Neural cell (in vitro differentiated cells): ENCODE data around the gene NLRP10. TPM values are rescaled to one million over a fixed set of nuclear protein-coding genes. Genes with fewer than 3 reads are reported as not detected.

Source experiments
- H2AFZ ChIP-seq: fragments of 200-600, 300-800 bp; sonication (generic), shearing (Covaris generic); 2 replicates; pipeline ENCODE4 v1.6.0; 2014; ENCODE audit warnings: low read depth, mild to moderate bottlenecking, antibody characterized with exemption, low read length, moderate library complexity
- H3F3A ChIP-seq: fragments of 200-600 bp; shearing (Covaris generic); 2 replicates; pipeline ENCODE4 v1.6.1; 2016; ENCODE audit warnings: mild to moderate bottlenecking, moderate library complexity, mixed read lengths, antibody characterized with exemption, low read length; ENCODE audit not compliant: insufficient read depth, poor library complexity, severe bottlenecking
- H3K27ac ChIP-seq: fragments of 200-600, 300-800 bp; sonication (generic), shearing (Covaris generic); 2 replicates; pipeline ENCODE4 v1.5.1; 2014; ENCODE audit warnings: mild to moderate bottlenecking, low read length, moderate library complexity
- H3K27me3 ChIP-seq: fragments of 300-800, 200-600 bp; sonication (generic), shearing (Covaris generic); 2 replicates; pipeline ENCODE4 v1.6.0; 2014; ENCODE audit warnings: mild to moderate bottlenecking, low read depth, low read length, moderate library complexity; ENCODE audit not compliant: insufficient read depth
- H3K36me3 ChIP-seq: fragments of 300-800, 200-600 bp; sonication (generic), shearing (Covaris generic); 2 replicates; pipeline ENCODE4 v1.5.1; 2014; ENCODE audit warnings: mild to moderate bottlenecking, antibody characterized with exemption, low read length, moderate library complexity; ENCODE audit not compliant: insufficient read depth
- H3K4me2 ChIP-seq: fragments of 300-800, 200-600 bp; sonication (generic), shearing (Covaris generic); 2 replicates; pipeline ENCODE4 v1.6.0; 2014; ENCODE audit warnings: mild to moderate bottlenecking, low read length
- H3K4me3 ChIP-seq: fragments of 300-800, 200-600 bp; sonication (generic), shearing (Covaris generic); 2 replicates; pipeline ENCODE4 v1.5.1; 2014; ENCODE audit warnings: mild to moderate bottlenecking, low read length, moderate library complexity
- H3K79me2 ChIP-seq: fragments of 200-600 bp; shearing (Covaris generic); replicated peaks from 2 replicates; pipeline ENCODE4 v1.6.0; 2014; ENCODE audit warnings: mild to moderate bottlenecking, low read length, moderate library complexity; ENCODE audit not compliant: insufficient read depth
- H3K9ac ChIP-seq: fragments of 300-800, 200-600 bp; sonication (generic), shearing (Covaris generic); 2 replicates; pipeline ENCODE4 v1.6.1; 2016; ENCODE audit warnings: mild to moderate bottlenecking, low read length, mixed read lengths
- H3K9me2 ChIP-seq: fragments of 200-600 bp; shearing (Covaris generic); 2 replicates; pipeline ENCODE4 v1.6.1; 2016; ENCODE audit warnings: mild to moderate bottlenecking, low read length, mixed read lengths; ENCODE audit not compliant: insufficient read depth
- H3K9me3 ChIP-seq: fragments of 200-600, 300-800 bp; sonication (generic), shearing (Covaris generic); 2 replicates; pipeline ENCODE4 v1.6.1; 2016; ENCODE audit warnings: mild to moderate bottlenecking, mixed run types, low read length, moderate library complexity, mixed read lengths
- H4K20me1 ChIP-seq: fragments of 200-600 bp; shearing (Covaris generic); 2 replicates; pipeline ENCODE4 v1.6.1; 2016; ENCODE audit warnings: mild to moderate bottlenecking, mixed run types; ENCODE audit not compliant: insufficient read depth
- EP300 ChIP-seq: fragments of 450-650 bp; conservative IDR thresholded peaks from 2 replicates; pipeline ENCODE4 v1.6.1; 2014; ENCODE audit warnings: antibody characterized with exemption, mild to moderate bottlenecking, moderate library complexity; ENCODE audit not compliant: poor library complexity, severe bottlenecking
- EZH2 ChIP-seq: fragments of 200-600, 300-800 bp; shearing (Covaris generic), sonication (generic); IDR thresholded peaks from 2 replicates; pipeline ENCODE4 v1.6.1; 2014; ENCODE audit warnings: antibody characterized with exemption, low read length, borderline replicate concordance, mild to moderate bottlenecking; ENCODE audit not compliant: insufficient read depth, poor library complexity, severe bottlenecking
- MXI1 ChIP-seq: fragments of 450-650 bp; conservative IDR thresholded peaks from 2 replicates; pipeline ENCODE4 v1.6.1; 2014; ENCODE audit warnings: antibody characterized with exemption, mild to moderate bottlenecking; ENCODE audit not compliant: poor library complexity, severe bottlenecking
- POLR2AphosphoS5 ChIP-seq: IDR thresholded peaks from 2 replicates; pipeline ENCODE4 v1.6.1; 2012
- RAD21 ChIP-seq: fragments of 450-650 bp; conservative IDR thresholded peaks from 2 replicates; pipeline ENCODE4 v1.6.1; 2014; ENCODE audit warnings: antibody characterized with exemption, mild to moderate bottlenecking, moderate library complexity
- SMC3 ChIP-seq: fragments of 450-650 bp; conservative IDR thresholded peaks from 2 replicates; pipeline ENCODE4 v1.6.1; 2014; ENCODE audit warnings: antibody characterized with exemption, mild to moderate bottlenecking, moderate library complexity; ENCODE audit not compliant: poor library complexity
- TAF1 ChIP-seq: IDR thresholded peaks from 2 replicates; pipeline ENCODE4 v1.6.1; 2012; ENCODE audit warnings: low read depth
- polyA minus RNA-seq: library from RNA; depleted of rRNA, polyadenylated mRNA; stranded (reverse); fragments of >200 nt; gene quantifications from 2 replicates; pipeline ENCODE4 v1.2.3, GENCODE V29; 2014
- polyA plus RNA-seq: library from polyadenylated mRNA; depleted of rRNA; stranded (reverse); fragments of >200 nt; gene quantifications from 2 replicates; pipeline ENCODE4 v1.2.3, GENCODE V29; 2014
- TF ChIP-seq, protein P1 (sequence below): IDR thresholded peaks from 2 replicates; pipeline ENCODE4 v1.6.1; 2012; ENCODE audit warnings: borderline replicate concordance
- TF ChIP-seq, protein P2 (sequence below): fragments of 450-650 bp; IDR thresholded peaks from 2 replicates; pipeline ENCODE4 v1.5.1; 2014; ENCODE audit warnings: antibody characterized with exemption, mild to moderate bottlenecking, moderate library complexity; ENCODE audit not compliant: poor library complexity, severe bottlenecking

The NLRP10 gene, protein sequence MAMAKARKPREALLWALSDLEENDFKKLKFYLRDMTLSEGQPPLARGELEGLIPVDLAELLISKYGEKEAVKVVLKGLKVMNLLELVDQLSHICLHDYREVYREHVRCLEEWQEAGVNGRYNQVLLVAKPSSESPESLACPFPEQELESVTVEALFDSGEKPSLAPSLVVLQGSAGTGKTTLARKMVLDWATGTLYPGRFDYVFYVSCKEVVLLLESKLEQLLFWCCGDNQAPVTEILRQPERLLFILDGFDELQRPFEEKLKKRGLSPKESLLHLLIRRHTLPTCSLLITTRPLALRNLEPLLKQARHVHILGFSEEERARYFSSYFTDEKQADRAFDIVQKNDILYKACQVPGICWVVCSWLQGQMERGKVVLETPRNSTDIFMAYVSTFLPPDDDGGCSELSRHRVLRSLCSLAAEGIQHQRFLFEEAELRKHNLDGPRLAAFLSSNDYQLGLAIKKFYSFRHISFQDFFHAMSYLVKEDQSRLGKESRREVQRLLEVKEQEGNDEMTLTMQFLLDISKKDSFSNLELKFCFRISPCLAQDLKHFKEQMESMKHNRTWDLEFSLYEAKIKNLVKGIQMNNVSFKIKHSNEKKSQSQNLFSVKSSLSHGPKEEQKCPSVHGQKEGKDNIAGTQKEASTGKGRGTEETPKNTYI
- polyA plus RNA-seq (not detected in 2 replicates), polyA minus RNA-seq (not detected in 2 replicates)

DNA sequence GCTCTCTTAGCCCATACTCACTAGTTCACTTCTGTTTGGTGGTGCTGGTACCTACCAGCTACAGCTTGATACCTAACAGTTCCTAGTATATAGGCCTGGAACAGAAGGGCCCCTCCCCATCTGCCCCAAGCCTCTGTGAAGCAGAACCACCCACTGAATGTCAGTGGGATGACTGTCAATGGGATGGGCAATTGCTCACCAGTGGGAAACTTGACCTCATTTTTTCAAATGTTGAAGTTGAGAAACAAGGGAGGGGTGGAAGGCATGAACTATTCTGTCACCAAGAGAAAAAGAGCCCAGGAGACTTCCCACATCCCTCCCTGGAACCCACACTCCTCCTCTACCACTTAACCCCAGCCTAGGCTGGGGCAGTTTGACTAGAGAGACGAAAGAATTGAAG lies at the start of gene NLRP10:
Gene NLRP10 (minus strand): TSS at position 62 of the 400 bp plus-strand sequence. CDS start 1,952 bp downstream, outside the sequence.
- no peak within 1 kb of the TSS for H2AFZ ChIP-seq
- H3K36me3 ChIP-seq: no peaks in the 10 kb centered on the region
- H3F3A ChIP-seq: no peaks in the 10 kb centered on the region
- H3K9ac ChIP-seq: no peak within 1 kb of the TSS
- no peak within 1 kb of the TSS for H3K4me2 ChIP-seq
- TF ChIP-seq TAF1 (no peak), SMC3 (no peak), EP300 (no peak), RAD21 (no peak), MXI1 (no peak), EZH2 (no peak), POLR2AphosphoS5 (no peak)
- TF ChIP-seq, protein P1, sequence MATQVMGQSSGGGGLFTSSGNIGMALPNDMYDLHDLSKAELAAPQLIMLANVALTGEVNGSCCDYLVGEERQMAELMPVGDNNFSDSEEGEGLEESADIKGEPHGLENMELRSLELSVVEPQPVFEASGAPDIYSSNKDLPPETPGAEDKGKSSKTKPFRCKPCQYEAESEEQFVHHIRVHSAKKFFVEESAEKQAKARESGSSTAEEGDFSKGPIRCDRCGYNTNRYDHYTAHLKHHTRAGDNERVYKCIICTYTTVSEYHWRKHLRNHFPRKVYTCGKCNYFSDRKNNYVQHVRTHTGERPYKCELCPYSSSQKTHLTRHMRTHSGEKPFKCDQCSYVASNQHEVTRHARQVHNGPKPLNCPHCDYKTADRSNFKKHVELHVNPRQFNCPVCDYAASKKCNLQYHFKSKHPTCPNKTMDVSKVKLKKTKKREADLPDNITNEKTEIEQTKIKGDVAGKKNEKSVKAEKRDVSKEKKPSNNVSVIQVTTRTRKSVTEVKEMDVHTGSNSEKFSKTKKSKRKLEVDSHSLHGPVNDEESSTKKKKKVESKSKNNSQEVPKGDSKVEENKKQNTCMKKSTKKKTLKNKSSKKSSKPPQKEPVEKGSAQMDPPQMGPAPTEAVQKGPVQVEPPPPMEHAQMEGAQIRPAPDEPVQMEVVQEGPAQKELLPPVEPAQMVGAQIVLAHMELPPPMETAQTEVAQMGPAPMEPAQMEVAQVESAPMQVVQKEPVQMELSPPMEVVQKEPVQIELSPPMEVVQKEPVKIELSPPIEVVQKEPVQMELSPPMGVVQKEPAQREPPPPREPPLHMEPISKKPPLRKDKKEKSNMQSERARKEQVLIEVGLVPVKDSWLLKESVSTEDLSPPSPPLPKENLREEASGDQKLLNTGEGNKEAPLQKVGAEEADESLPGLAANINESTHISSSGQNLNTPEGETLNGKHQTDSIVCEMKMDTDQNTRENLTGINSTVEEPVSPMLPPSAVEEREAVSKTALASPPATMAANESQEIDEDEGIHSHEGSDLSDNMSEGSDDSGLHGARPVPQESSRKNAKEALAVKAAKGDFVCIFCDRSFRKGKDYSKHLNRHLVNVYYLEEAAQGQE: no peak
- TF ChIP-seq, protein P2, sequence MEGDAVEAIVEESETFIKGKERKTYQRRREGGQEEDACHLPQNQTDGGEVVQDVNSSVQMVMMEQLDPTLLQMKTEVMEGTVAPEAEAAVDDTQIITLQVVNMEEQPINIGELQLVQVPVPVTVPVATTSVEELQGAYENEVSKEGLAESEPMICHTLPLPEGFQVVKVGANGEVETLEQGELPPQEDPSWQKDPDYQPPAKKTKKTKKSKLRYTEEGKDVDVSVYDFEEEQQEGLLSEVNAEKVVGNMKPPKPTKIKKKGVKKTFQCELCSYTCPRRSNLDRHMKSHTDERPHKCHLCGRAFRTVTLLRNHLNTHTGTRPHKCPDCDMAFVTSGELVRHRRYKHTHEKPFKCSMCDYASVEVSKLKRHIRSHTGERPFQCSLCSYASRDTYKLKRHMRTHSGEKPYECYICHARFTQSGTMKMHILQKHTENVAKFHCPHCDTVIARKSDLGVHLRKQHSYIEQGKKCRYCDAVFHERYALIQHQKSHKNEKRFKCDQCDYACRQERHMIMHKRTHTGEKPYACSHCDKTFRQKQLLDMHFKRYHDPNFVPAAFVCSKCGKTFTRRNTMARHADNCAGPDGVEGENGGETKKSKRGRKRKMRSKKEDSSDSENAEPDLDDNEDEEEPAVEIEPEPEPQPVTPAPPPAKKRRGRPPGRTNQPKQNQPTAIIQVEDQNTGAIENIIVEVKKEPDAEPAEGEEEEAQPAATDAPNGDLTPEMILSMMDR: no peak
- no peak within 1 kb of the TSS for H3K27ac ChIP-seq
- H3K79me2 ChIP-seq: no peaks in the 10 kb centered on the region
- H3K9me2 ChIP-seq: no peaks in the 10 kb centered on the region
- no peak within 1 kb of the TSS for H3K4me3 ChIP-seq
- no peaks in the 10 kb centered on the region for H3K9me3 ChIP-seq
- H3K27me3 ChIP-seq: no peaks in the 10 kb centered on the region
- H4K20me1 ChIP-seq: no peaks in the 10 kb centered on the region

DNA sequence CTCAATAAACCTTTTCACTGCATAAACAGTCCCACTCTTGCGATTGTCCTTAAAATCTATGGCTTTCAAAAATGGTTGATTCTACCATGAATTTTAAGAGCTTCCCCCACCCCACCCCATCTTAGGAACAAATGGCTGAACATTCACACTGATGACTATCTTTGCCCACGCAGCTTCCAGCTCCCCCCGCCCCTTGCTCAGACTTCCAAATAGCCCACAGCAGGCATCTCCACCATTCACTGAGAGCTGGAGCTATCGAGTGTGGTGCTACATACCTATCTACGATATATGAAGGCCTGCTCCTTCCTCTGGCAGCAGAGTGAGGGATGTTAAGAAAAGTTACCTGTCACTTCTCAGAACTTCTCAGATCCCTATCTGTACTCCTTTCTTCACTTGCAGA lies 48.6 kb upstream of the NLRP10 start:
- Histone ChIP-seq H2AFZ (no peak overlapping the region), H3K9me2 (no peaks in the 10 kb centered on the region), H3K9ac (no peak overlapping the region), H3K36me3 (no peaks in the 10 kb centered on the region), H3K9me3 (no peaks in the 10 kb centered on the region), H3F3A (no peaks in the 10 kb centered on the region), H3K4me3 (no peak overlapping the region), H3K27ac (no peak overlapping the region), H3K79me2 (no peaks in the 10 kb centered on the region), H4K20me1 (no peaks in the 10 kb centered on the region), H3K4me2 (no peak overlapping the region), H3K27me3 (no peaks in the 10 kb centered on the region)
- TF ChIP-seq RAD21 (no peak), EZH2 (no peak), MXI1 (no peak), TAF1 (no peak)
